ENCODE data around the gene ACTL6A. TPM values are rescaled to one million over a fixed set of nuclear protein-coding genes. Genes with fewer than 3 reads are reported as not detected.
A peak's percentile ranks its signal among the peaks of the same experiment; 100 is the strongest.

The ACTL6A gene
- total RNA-seq, 1 experiment from 2014 or later: 161 TPM

- DNase-seq (ENCODE audit: low read depth): no peak
These were observed 27.9 kb downstream of the ACTL6A start for GRCh38 chr3:179590669-179591068.

GRCh38 chr3:179591313-179591712, 28.6 kb downstream of the ACTL6A start:
- no peak for DNase-seq (ENCODE audit: low read depth)

GRCh38 chr3:179599531-179599930, 36.8 kb downstream of the ACTL6A start:
- no peak for DNase-seq (ENCODE audit: low read depth)

GRCh38 chr3:179603321-179603720, 40.6 kb downstream of the ACTL6A start:
- no peak for DNase-seq (ENCODE audit: low read depth)

GRCh38 chr3:179603831-179604230, 41.1 kb downstream of the ACTL6A start:
- no peak for DNase-seq (ENCODE audit: low read depth)

GRCh38 chr3:179604321-179605078, 41.8 kb downstream of the ACTL6A start, which contains the start of the genes MRPL47 and NDUFB5:
TSS of gene MRPL47 (minus strand) at chr3:179604638. CDS start at chr3:179604624, 14 bp downstream.
TSS of gene NDUFB5 (plus strand) at chr3:179604794. CDS start at chr3:179604816, 22 bp downstream.
- peak; percentile 96 for DNase-seq (ENCODE audit: low read depth)

GRCh38 chr3:179606534-179607085, 43.9 kb downstream of the ACTL6A start:
- no peak for DNase-seq (ENCODE audit: low read depth)

GRCh38 chr3:179608931-179609720, 46.4 kb downstream of the ACTL6A start:
- no peak for DNase-seq (ENCODE audit: low read depth)

- DNase-seq (ENCODE audit: low read depth): no peak
These were observed 47.3 kb downstream of the ACTL6A start for GRCh38 chr3:179610066-179610465.

GRCh38 chr3:179613807-179614206, 51.1 kb downstream of the ACTL6A start:
- DNase-seq (ENCODE audit: low read depth): peak; percentile 15

GRCh38 chr3:179615458-179616173, 52.9 kb downstream of the ACTL6A start:
- DNase-seq (ENCODE audit: low read depth): peak; percentile 10

- DNase-seq (ENCODE audit: low read depth): no peak
These were observed 59.3 kb downstream of the ACTL6A start for GRCh38 chr3:179622023-179622422.

- no peak for DNase-seq (ENCODE audit: low read depth)
These were observed 61.7 kb downstream of the ACTL6A start for GRCh38 chr3:179624451-179624850.

- no peak for DNase-seq (ENCODE audit: low read depth)
These were observed 68.2 kb downstream of the ACTL6A start for GRCh38 chr3:179630753-179631451.

Other genes starting within 250 kb of the ACTL6A start
- 51.8 and 59.1 TPM in 2 replicates for gene ZNF639, start 239.9 kb upstream of the ACTL6A start, total RNA-seq (2014; rRNA removed; shearing (Covaris generic))
- 54.7 and 76.3 TPM in 2 replicates for gene MFN1, start 215.2 kb upstream of the ACTL6A start, total RNA-seq (2014; rRNA removed; shearing (Covaris generic))
- 72.1 and 91.1 TPM in 2 replicates for gene GNB4, start 111.5 kb upstream of the ACTL6A start, total RNA-seq (2014; rRNA removed; shearing (Covaris generic))
- 95.4 and 107 TPM in 2 replicates for gene MRPL47, start 41.7 kb downstream of the ACTL6A start, total RNA-seq (2014; rRNA removed; shearing (Covaris generic))
- 222 TPM in 2 replicates for gene NDUFB5, start 41.9 kb downstream of the ACTL6A start, total RNA-seq (2014; rRNA removed; shearing (Covaris generic))
- gene USP13, start 90.1 kb downstream of the ACTL6A start, total RNA-seq (2014; rRNA removed; shearing (Covaris generic)): 13.8 and 16.2 TPM in 2 replicates

Data from RPMI7951 (cell line).